ENCODE measurements around the gene KAZN.

The KAZN gene

GRCh38 chr1:14693949-14694348, 95.5 kb downstream of the KAZN start:
- Histone ChIP-seq H3K36me3 (ENCODE audit: control insufficient read depth in 2 of 2, insufficient read depth in 1 of 2, low read length in 2 of 2) (no peaks in the 10 kb centered on the region), H3K9me3 (ENCODE audit: control insufficient read depth, insufficient read depth, low read depth, low read length) (no peaks in the 10 kb centered on the region), H3K4me1 (ENCODE audit: control insufficient read depth, insufficient read depth, low read length) (no peaks in the 10 kb centered on the region), H3K4me3 (ENCODE audit: low read depth, low read length) (no peak overlapping the region), H3K27ac (ENCODE audit: extremely low read depth, low read depth, low read length) (no peak overlapping the region)
- POLR2A ChIA-PET, result interaction anchor here (0.5 kb wide), 1 partner anchor 24 kb away, joined by 4 read pairs; no protein-coding TSS in a partner anchor
- CTCF ChIA-PET, result interaction anchor here (1.4 kb wide), 1 partner anchor 406 kb away, joined by 3 read pairs; no protein-coding TSS in a partner anchor
- no peak for TF ChIP-seq KLF7 (tag by site-specific recombination; IDR thresholded peaks at IDR 0.05; ENCODE audit: borderline replicate concordance)
- TF ChIP-seq ZNF2 (tag by site-specific recombination; IDR thresholded peaks at IDR 0.05), result no peak
- no peak for TF ChIP-seq KLF9 (tag by site-specific recombination; IDR thresholded peaks at IDR 0.05; ENCODE audit: low read depth)
- TF ChIP-seq ZFHX2 (tag by site-specific recombination; conservative IDR thresholded peaks at IDR 0.05), result no peak
- no peak for TF ChIP-seq ZNF324 (tag by site-specific recombination; IDR thresholded peaks at IDR 0.05)
- TF ChIP-seq ZNF549 (tag by site-specific recombination; IDR thresholded peaks at IDR 0.05), result no peak
- TF ChIP-seq ZNF175 (tag by site-specific recombination; IDR thresholded peaks at IDR 0.05), result no peak
- TF ChIP-seq ZNF473 (tag by site-specific recombination; IDR thresholded peaks at IDR 0.05), result no peak
- TF ChIP-seq ZNF202 (tag by site-specific recombination; IDR thresholded peaks at IDR 0.05; ENCODE audit: borderline replicate concordance), result no peak
- no peak for TF ChIP-seq ZNF23 (tag by site-specific recombination; IDR thresholded peaks at IDR 0.05; ENCODE audit: borderline replicate concordance)
- TF ChIP-seq ZBTB26 (tag by site-specific recombination; optimal IDR thresholded peaks at IDR 0.05), result no peak
- no peak for TF ChIP-seq ZNF830 (tag by site-specific recombination; IDR thresholded peaks at IDR 0.05; ENCODE audit: low read depth)
- TF ChIP-seq ATF2 (tag by site-specific recombination; IDR thresholded peaks at IDR 0.05; ENCODE audit: low read depth), result no peak
- no peak for TF ChIP-seq ZNF280D (tag by site-specific recombination; IDR thresholded peaks at IDR 0.05)
- TF ChIP-seq ZNF488 (tag by site-specific recombination; IDR thresholded peaks at IDR 0.05), result no peak
- no peak for TF ChIP-seq ZNF114 (tag by site-specific recombination; IDR thresholded peaks at IDR 0.05)
- TF ChIP-seq ZNF274 (IDR thresholded peaks at IDR 0.05; ENCODE audit: low read length), result no peak
- TF ChIP-seq ZNF274 (tag by site-specific recombination; IDR thresholded peaks at IDR 0.05; ENCODE audit: borderline replicate concordance), result no peak
- no peak for TF ChIP-seq ZNF138 (tag by site-specific recombination; IDR thresholded peaks at IDR 0.05; ENCODE audit: borderline replicate concordance)

GRCh38 chr1:14694589-14694988, 96.1 kb downstream of the KAZN start:
- Histone ChIP-seq H3K27ac (ENCODE audit: extremely low read depth, low read depth, low read length) (no peak overlapping the region), H3K4me1 (ENCODE audit: control insufficient read depth, insufficient read depth, low read length) (no peaks in the 10 kb centered on the region), H3K36me3 (ENCODE audit: control insufficient read depth in 2 of 2, insufficient read depth in 1 of 2, low read length in 2 of 2) (no peaks in the 10 kb centered on the region), H3K9me3 (ENCODE audit: control insufficient read depth, insufficient read depth, low read depth, low read length) (no peaks in the 10 kb centered on the region), H3K4me3 (ENCODE audit: low read depth, low read length) (no peak overlapping the region)
- CTCF ChIA-PET, result no interaction called here
- POLR2A ChIA-PET, result no interaction called here
- TF ChIP-seq ZNF529 (tag by site-specific recombination; IDR thresholded peaks at IDR 0.05; ENCODE audit: insufficient replicate concordance) (no peak), RBAK (tag by site-specific recombination; IDR thresholded peaks at IDR 0.05) (no peak), ZNF843 (tag by site-specific recombination; IDR thresholded peaks at IDR 0.05) (no peak), SALL2 (tag by site-specific recombination; IDR thresholded peaks at IDR 0.05; ENCODE audit: borderline replicate concordance) (no peak), ZNF18 (tag by site-specific recombination; IDR thresholded peaks at IDR 0.05) (no peak), KLF7 (tag by site-specific recombination; IDR thresholded peaks at IDR 0.05; ENCODE audit: borderline replicate concordance) (no peak), INSM2 (tag by site-specific recombination; IDR thresholded peaks at IDR 0.05) (no peak)

Measured in HEK293 (cell line).